Nephron (organoid): ENCODE data around the gene DLX1.

Experiments
- H3K27ac Mint-ChIP-seq, 3 experiments: 2 replicates each; pipeline ENCODE4 v1.8.0; 2020; ENCODE audit warnings: mixed read lengths in 3 of 3, mild to moderate bottlenecking in 2 of 3, moderate library complexity in 1 of 3
- H3K27me3 Mint-ChIP-seq: 2 replicates; pipeline ENCODE4 v1.8.0; 2021; ENCODE audit warnings: low read depth, mild to moderate bottlenecking, moderate library complexity, mixed read lengths
- H3K36me3 Mint-ChIP-seq: 2 replicates; pipeline ENCODE4 v1.8.0; 2020; ENCODE audit warnings: low read depth, mixed read lengths
- H3K4me1 Mint-ChIP-seq: 2 replicates; pipeline ENCODE4 v1.8.0; 2020; ENCODE audit warnings: mixed read lengths
- H3K4me3 Mint-ChIP-seq, 3 experiments: 2 replicates each; pipeline ENCODE4 v1.8.0; 2020; ENCODE audit warnings: mild to moderate bottlenecking in 3 of 3, mixed read lengths in 3 of 3, moderate library complexity in 2 of 3
- H3K9me3 Mint-ChIP-seq: 2 replicates; pipeline ENCODE4 v1.8.0; 2020; ENCODE audit warnings: mixed read lengths
- TF ChIP-seq, protein P1 (sequence below), 3 experiments: fragments of 200-600 bp; sonication (generic); IDR thresholded peaks; one replicate each; pipeline ENCODE4 v1.5.0; 2021; ENCODE audit warnings: antibody characterized with exemption in 3 of 3; ENCODE audit not compliant: unreplicated experiment in 3 of 3

Gene DLX1

DNA sequence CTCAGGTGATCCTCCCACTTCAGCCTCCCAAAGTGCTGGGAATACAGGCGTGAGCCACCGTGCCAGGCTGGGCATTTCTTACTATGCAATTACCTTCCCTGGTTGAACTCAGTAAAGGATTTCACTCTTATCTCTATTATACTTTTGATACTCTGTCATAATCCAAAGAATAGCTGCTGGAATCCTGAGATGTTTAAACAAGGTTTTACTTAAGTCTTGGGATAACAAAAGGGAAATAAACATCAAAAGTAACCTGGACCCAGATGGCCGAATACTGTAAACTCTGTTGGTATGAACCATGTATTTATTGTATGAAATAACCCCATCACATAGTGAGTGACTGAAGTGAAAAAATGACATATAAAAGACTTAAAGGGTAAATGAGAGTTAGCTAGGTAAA, 29.3 kb downstream of the DLX1 start:
- TF ChIP-seq, protein P1, sequence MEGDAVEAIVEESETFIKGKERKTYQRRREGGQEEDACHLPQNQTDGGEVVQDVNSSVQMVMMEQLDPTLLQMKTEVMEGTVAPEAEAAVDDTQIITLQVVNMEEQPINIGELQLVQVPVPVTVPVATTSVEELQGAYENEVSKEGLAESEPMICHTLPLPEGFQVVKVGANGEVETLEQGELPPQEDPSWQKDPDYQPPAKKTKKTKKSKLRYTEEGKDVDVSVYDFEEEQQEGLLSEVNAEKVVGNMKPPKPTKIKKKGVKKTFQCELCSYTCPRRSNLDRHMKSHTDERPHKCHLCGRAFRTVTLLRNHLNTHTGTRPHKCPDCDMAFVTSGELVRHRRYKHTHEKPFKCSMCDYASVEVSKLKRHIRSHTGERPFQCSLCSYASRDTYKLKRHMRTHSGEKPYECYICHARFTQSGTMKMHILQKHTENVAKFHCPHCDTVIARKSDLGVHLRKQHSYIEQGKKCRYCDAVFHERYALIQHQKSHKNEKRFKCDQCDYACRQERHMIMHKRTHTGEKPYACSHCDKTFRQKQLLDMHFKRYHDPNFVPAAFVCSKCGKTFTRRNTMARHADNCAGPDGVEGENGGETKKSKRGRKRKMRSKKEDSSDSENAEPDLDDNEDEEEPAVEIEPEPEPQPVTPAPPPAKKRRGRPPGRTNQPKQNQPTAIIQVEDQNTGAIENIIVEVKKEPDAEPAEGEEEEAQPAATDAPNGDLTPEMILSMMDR (IDR thresholded peaks at IDR 0.05; ENCODE audit: unreplicated experiment in 3 of 3): no peak
- Mint-ChIP-seq H3K9me3 (no peaks in the 10 kb centered on the region), H3K4me3 (no peak overlapping the region)

DNA sequence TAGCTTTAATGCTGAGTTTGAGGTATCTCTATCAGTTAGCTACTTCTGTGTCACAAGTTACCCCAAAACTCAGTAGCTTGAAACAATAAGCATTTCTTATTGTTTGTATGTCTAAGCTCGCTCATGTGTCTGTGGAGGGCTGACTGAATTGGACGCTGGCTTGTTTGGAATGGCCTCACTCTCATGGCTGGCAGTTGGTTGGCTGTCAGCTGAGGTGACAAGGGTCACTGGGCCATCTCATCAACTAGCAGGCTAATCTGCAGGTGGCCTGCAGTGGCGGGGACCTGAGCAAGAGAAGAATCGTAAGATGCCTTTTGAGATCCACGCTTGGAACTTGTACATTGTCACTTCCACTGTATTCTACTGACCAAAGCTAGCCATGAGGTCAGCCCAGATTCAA, 30.8 kb downstream of the DLX1 start:
- Mint-ChIP-seq H3K27ac (no peak overlapping the region), H3K27me3 (peaks cover 41% of the 10 kb centered on the region), H3K4me3 (no peak overlapping the region), H3K36me3 (no peaks in the 10 kb centered on the region), H3K9me3 (no peaks in the 10 kb centered on the region), H3K4me1 (no peaks in the 10 kb centered on the region)
- TF ChIP-seq, protein P1 (IDR thresholded peaks at IDR 0.05; ENCODE audit: unreplicated experiment in 3 of 3): no peak

More for the DNA sequence above, 29.3 kb downstream of the DLX1 start:
- H3K27me3 Mint-ChIP-seq: peaks cover 42% of the 10 kb centered on the region
- H3K27ac Mint-ChIP-seq: no peak overlapping the region
- H3K36me3 Mint-ChIP-seq: no peaks in the 10 kb centered on the region
- no peaks in the 10 kb centered on the region for H3K4me1 Mint-ChIP-seq

DNA sequence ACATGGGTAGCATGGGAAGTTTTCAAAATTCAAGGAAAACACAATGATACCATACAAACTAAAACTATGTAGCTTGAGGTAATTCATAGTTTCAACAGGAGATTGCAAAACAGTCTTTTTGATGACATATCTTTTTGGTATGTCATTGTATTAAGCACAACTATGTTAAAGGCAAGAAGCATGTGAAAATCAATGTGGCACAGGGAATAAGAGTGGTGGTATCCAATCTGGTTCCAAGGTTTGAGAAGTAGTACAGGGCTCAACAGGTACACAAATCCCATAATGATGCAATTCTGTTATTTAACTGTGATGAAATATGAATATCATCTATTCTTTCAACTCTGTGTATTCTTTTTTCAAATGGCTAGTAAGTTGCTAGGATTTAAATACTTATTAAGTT, 33.8 kb downstream of the DLX1 start:
- TF ChIP-seq, protein P1 (IDR thresholded peaks at IDR 0.05; ENCODE audit: unreplicated experiment in 3 of 3): no peak
- H3K27ac Mint-ChIP-seq: no peak overlapping the region

DNA sequence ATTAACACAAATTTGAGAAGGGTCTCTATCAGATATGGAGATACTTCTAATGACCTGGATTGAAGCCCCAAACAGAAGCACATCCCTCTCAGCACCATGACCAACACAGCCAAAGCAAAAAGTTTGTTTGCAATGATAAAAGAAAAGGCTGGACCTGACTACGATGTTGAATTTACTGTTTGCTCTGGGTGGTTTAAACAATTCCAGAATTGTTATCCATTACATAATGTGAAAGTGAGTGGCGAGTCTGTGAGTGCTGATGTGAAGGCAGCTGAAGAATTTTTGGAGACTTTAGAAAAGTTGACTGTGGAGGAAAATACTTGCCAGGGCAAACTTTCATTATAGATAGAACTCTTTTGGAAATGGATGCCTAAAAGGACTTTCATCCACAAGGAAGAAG, 34.8 kb downstream of the DLX1 start:
- Mint-ChIP-seq H3K27me3 (peaks cover 26% of the 10 kb centered on the region), H3K27ac (no peak overlapping the region), H3K36me3 (no peaks in the 10 kb centered on the region), H3K9me3 (no peaks in the 10 kb centered on the region), H3K4me3 (no peak overlapping the region), H3K4me1 (no peaks in the 10 kb centered on the region)
- TF ChIP-seq, protein P1 (IDR thresholded peaks at IDR 0.05; ENCODE audit: unreplicated experiment in 3 of 3): no peak

More for the DNA sequence above, 33.8 kb downstream of the DLX1 start:
- Mint-ChIP-seq H3K4me1 (no peaks in the 10 kb centered on the region), H3K4me3 (no peak overlapping the region), H3K36me3 (no peaks in the 10 kb centered on the region), H3K27me3 (peaks cover 31% of the 10 kb centered on the region), H3K9me3 (no peaks in the 10 kb centered on the region)

DNA sequence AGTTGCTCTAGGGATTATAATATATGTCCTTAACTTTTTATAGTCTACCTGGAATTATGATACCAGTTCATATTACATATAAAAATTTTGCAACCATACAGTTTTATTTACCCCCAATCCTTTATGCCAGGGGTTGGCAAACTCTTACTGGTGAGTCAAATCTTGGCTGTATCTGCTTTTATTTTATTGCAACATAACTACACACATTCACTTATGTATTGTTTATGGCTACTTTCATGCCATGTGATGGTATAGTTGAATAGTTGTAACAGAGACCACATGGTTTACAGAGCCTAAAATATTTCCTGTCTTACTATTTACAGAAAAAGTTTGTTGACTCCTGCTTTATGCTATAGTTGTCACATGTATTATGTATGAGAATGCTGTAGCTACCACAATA, 43.2 kb downstream of the DLX1 start:
- Mint-ChIP-seq H3K27ac (no peak overlapping the region), H3K36me3 (no peaks in the 10 kb centered on the region), H3K4me1 (no peaks in the 10 kb centered on the region), H3K9me3 (peaks cover 4% of the 10 kb centered on the region), H3K27me3 (peaks cover 5% of the 10 kb centered on the region), H3K4me3 (no peak overlapping the region)
- TF ChIP-seq, protein P1 (IDR thresholded peaks at IDR 0.05; ENCODE audit: unreplicated experiment in 3 of 3): no peak

DNA sequence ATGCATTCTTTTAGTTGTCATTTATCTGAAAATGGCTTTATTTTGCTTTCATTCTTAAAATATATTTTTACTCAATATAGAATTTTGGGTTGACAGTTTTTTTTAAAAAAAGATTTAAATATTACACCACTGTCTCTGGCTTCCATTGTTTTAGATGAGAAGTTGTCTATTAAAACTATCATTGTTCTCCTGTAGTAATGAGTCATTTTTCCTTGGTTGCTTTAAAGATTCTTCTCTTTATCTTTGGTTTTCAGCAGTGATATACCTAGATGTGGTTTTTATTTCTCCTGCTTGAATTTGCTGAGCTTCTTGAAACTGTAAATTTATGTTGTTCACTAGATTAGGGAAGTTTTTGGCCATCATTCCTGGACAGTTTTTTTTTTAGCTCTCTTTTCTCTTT, 44.1 kb downstream of the DLX1 start:
- H3K9me3 Mint-ChIP-seq: peaks cover 4% of the 10 kb centered on the region
- H3K4me1 Mint-ChIP-seq: no peaks in the 10 kb centered on the region
- H3K27me3 Mint-ChIP-seq: peaks cover 5% of the 10 kb centered on the region
- TF ChIP-seq, protein P1 (IDR thresholded peaks at IDR 0.05; ENCODE audit: unreplicated experiment in 3 of 3): no peak
- no peak overlapping the region for H3K4me3 Mint-ChIP-seq
- no peaks in the 10 kb centered on the region for H3K36me3 Mint-ChIP-seq
- H3K27ac Mint-ChIP-seq: no peak overlapping the region
